ENCODE measurements around the gene SUGCT.

SUGCT gene

DNA sequence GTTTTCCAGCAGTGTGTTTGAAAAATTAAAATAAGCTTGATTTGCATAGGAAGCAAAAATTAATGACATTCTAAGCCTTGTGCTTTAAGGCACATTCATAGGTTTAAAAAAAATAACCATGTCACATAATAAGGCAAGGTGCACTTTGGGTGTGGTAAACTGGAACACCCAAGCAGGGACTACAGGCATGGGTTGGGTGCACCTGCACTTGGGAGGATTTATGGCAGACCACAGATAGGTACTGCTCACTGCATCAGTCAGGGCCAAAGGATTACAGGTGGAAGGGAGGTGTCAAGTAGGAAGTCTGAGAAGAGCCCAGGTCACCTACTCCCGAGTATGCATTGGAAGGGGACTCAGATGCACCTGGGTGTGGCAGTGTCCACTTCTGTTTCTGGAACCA, 753.7 kb downstream of the SUGCT start:
- no peaks in the 10 kb centered on the region for H3K4me1 ChIP-seq (ENCODE audit: control insufficient read depth, insufficient read depth, low read length)
- ChIA-PET POLR2A (no interaction called here), CTCF (no interaction called here)
- no peaks in the 10 kb centered on the region for H3K36me3 ChIP-seq (ENCODE audit: control insufficient read depth in 2 of 2, insufficient read depth in 1 of 2, low read length in 2 of 2)
- no peaks in the 10 kb centered on the region for H3K9me3 ChIP-seq (ENCODE audit: control insufficient read depth, insufficient read depth, low read depth, low read length)
- no peak overlapping the region for H3K27ac ChIP-seq (ENCODE audit: extremely low read depth, low read depth, low read length)
- TF ChIP-seq ZNF777 (tag by site-specific recombination; IDR thresholded peaks at IDR 0.05; ENCODE audit: borderline replicate concordance), result no peak
- TF ChIP-seq ZNF274 (IDR thresholded peaks at IDR 0.05; ENCODE audit: low read length), result no peak
- no peak for TF ChIP-seq ZNF274 (tag by site-specific recombination; IDR thresholded peaks at IDR 0.05; ENCODE audit: borderline replicate concordance)
- TF ChIP-seq ZNF785 (tag by site-specific recombination; IDR thresholded peaks at IDR 0.05), result no peak
- TF ChIP-seq, protein P1, sequence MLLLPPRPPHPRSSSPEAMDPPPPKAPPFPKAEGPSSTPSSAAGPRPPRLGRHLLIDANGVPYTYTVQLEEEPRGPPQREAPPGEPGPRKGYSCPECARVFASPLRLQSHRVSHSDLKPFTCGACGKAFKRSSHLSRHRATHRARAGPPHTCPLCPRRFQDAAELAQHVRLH (tag by site-specific recombination; IDR thresholded peaks at IDR 0.05), result no peak
- TF ChIP-seq ZNF138 (tag by site-specific recombination; IDR thresholded peaks at IDR 0.05; ENCODE audit: borderline replicate concordance), result no peak
- no peak for TF ChIP-seq ZNF184 (tag by site-specific recombination; IDR thresholded peaks at IDR 0.05)
- no peak for TF ChIP-seq ZNF121 (tag by site-specific recombination; IDR thresholded peaks at IDR 0.05)
- no peak for TF ChIP-seq ZNF146 (tag by site-specific recombination; IDR thresholded peaks at IDR 0.05)
- no peak for TF ChIP-seq ZNF654 (tag by site-specific recombination; IDR thresholded peaks at IDR 0.05; ENCODE audit: low read depth)
- TF ChIP-seq ZNF623 (tag by site-specific recombination; IDR thresholded peaks at IDR 0.05), result no peak
- no peak for TF ChIP-seq ZNF707 (tag by site-specific recombination; IDR thresholded peaks at IDR 0.05)
- H3K4me3 ChIP-seq (ENCODE audit: low read depth, low read length), result no peak overlapping the region

DNA sequence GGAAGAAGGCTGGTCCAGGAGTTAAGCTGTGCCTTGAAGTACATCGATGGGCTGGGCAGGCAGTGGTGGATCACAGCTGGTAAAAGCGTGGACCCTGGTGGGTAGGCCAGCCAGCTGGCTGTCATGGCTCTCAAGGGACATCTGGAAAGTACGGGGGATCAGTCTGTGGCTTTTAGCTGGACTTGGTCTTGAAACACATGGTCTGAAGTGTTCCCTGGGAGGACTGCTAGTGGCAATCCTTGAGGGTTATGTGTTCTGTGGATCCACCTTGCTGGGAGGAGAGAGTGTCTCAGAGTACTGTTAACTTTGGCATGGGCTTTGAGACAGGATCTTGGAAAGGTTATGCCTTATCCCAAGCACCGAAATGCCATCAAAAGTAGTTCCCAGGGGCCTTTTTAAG, 754.3 kb downstream of the SUGCT start:
- no peaks in the 10 kb centered on the region for H3K36me3 ChIP-seq (ENCODE audit: control insufficient read depth in 2 of 2, insufficient read depth in 1 of 2, low read length in 2 of 2)
- no peak for TF ChIP-seq YY2 (tag by site-specific recombination; IDR thresholded peaks at IDR 0.05)
- TF ChIP-seq ZNF521 (tag by site-specific recombination; IDR thresholded peaks at IDR 0.05), result no peak
- TF ChIP-seq MEIS1 (CRISPR knock-in tag; IDR thresholded peaks at IDR 0.05; ENCODE audit: borderline replicate concordance), result no peak
- TF ChIP-seq ZFP37 (tag by site-specific recombination; IDR thresholded peaks at IDR 0.05), result no peak
- no peak for TF ChIP-seq RBAK (tag by site-specific recombination; IDR thresholded peaks at IDR 0.05)
- TF ChIP-seq ZFP69B (tag by site-specific recombination; IDR thresholded peaks at IDR 0.05), result no peak
- TF ChIP-seq ZNF768 (tag by site-specific recombination; IDR thresholded peaks at IDR 0.05), result no peak
- TF ChIP-seq, protein P2, sequence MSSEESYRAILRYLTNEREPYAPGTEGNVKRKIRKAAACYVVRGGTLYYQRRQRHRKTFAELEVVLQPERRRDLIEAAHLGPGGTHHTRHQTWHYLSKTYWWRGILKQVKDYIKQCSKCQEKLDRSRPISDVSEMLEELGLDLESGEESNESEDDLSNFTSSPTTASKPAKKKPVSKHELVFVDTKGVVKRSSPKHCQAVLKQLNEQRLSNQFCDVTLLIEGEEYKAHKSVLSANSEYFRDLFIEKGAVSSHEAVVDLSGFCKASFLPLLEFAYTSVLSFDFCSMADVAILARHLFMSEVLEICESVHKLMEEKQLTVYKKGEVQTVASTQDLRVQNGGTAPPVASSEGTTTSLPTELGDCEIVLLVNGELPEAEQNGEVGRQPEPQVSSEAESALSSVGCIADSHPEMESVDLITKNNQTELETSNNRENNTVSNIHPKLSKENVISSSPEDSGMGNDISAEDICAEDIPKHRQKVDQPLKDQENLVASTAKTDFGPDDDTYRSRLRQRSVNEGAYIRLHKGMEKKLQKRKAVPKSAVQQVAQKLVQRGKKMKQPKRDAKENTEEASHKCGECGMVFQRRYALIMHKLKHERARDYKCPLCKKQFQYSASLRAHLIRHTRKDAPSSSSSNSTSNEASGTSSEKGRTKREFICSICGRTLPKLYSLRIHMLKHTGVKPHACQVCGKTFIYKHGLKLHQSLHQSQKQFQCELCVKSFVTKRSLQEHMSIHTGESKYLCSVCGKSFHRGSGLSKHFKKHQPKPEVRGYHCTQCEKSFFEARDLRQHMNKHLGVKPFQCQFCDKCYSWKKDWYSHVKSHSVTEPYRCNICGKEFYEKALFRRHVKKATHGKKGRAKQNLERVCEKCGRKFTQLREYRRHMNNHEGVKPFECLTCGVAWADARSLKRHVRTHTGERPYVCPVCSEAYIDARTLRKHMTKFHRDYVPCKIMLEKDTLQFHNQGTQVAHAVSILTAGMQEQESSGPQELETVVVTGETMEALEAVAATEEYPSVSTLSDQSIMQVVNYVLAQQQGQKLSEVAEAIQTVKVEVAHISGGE (tag by site-specific recombination; conservative IDR thresholded peaks at IDR 0.05; ENCODE audit: low read depth), result no peak
- TF ChIP-seq ZBTB21 (tag by site-specific recombination; IDR thresholded peaks at IDR 0.05), result no peak
- TF ChIP-seq ZFHX2 (tag by site-specific recombination; conservative IDR thresholded peaks at IDR 0.05), result no peak
- TF ChIP-seq ZNF155 (tag by site-specific recombination; IDR thresholded peaks at IDR 0.05), result no peak
- no peak for TF ChIP-seq ZNF664 (tag by site-specific recombination; IDR thresholded peaks at IDR 0.05)
- TF ChIP-seq ZNF621 (tag by site-specific recombination; IDR thresholded peaks at IDR 0.05), result no peak
- TF ChIP-seq ZNF529 (tag by site-specific recombination; IDR thresholded peaks at IDR 0.05; ENCODE audit: insufficient replicate concordance), result no peak
- TF ChIP-seq GLIS1 (tag by site-specific recombination; IDR thresholded peaks at IDR 0.05), result no peak
- no peaks in the 10 kb centered on the region for H3K4me1 ChIP-seq (ENCODE audit: control insufficient read depth, insufficient read depth, low read length)
- no peaks in the 10 kb centered on the region for H3K9me3 ChIP-seq (ENCODE audit: control insufficient read depth, insufficient read depth, low read depth, low read length)
- ChIA-PET POLR2A (no interaction called here), CTCF (no interaction called here)
- H3K4me3 ChIP-seq (ENCODE audit: low read depth, low read length), result no peak overlapping the region
- no peak overlapping the region for H3K27ac ChIP-seq (ENCODE audit: extremely low read depth, low read depth, low read length)

Data from HEK293 (cell line).